A549 (cell line): Measurements from ENCODE around the gene ARHGEF28. TPM values are rescaled to one million over a fixed set of nuclear protein-coding genes. Genes with fewer than 3 reads are reported as not detected.

Source experiments
- ATAC-seq, 2 experiments: fragments of 200-7000 bp in 1 of 2; fragments of >200 bp in 1 of 2; cut with Nextera tagmentation in 1 of 2; cut with Tn5 transposase in 1 of 2; 3 replicates each; pipeline versions ENCODE4 v1.8.0 to v1.9.1; 2018 to 2020; ENCODE audit warnings: mild to moderate bottlenecking in 1 of 2, moderate library complexity in 1 of 2
- CTCF ChIA-PET: fragments of 300-600 bp; sonication (Branson Sonifier 250); formaldehyde crosslinking; extraction: SDS; loops from one replicate; lab custom pipeline; 2021; ENCODE audit warnings: antibody characterized with exemption, inconsistent platforms; lab: Yijun Ruan, JAX
- POLR2A ChIA-PET: fragments of 350-600 bp; formaldehyde crosslinking; extraction: SDS; loops from one replicate; lab custom pipeline; 2021; ENCODE audit warnings: antibody characterized with exemption, inconsistent platforms; lab: Yijun Ruan, JAX
- DNase-seq, 2 experiments: peaks; one replicate each; pipeline versions ENCODE4 v3.0.0 to v3.0.0-alpha.2; 2011 to 2016; ENCODE audit warnings: low read depth in 1 of 2, low spot score in 1 of 2
- FAIRE-seq: peaks from 2 replicates; lab custom pipeline; 2011; peaks lifted over from hg19 to GRCh38; lab: Jason Lieb, UNC
- H3K27ac ChIP-seq, 2 experiments: fragments of >200 bp; sonication (Bioruptor Twin); formaldehyde crosslinking; 3 replicates each; pipeline ENCODE4 v1.5.1; 2016 to 2017
- H3K4me1 ChIP-seq: fragments of >200 bp; sonication (Bioruptor Twin); formaldehyde crosslinking; 3 replicates; pipeline ENCODE4 v1.6.1; 2016
- H3K4me2 ChIP-seq: fragments of >200 bp; sonication (Bioruptor Twin); formaldehyde crosslinking; 3 replicates; pipeline ENCODE4 v1.6.1; 2016
- H3K4me3 ChIP-seq: fragments of >200 bp; sonication (Bioruptor Twin); formaldehyde crosslinking; 3 replicates; pipeline ENCODE4 v1.5.1; 2016
- H3K9me3 ChIP-seq: fragments of >200 bp; sonication (Bioruptor Twin); formaldehyde crosslinking; 3 replicates; pipeline ENCODE4 v1.6.1; 2016
- CEBPB ChIP-seq, 2 experiments: fragments of >200 bp in 1 of 2; sonication (Bioruptor Twin) in 1 of 2; formaldehyde crosslinking in 1 of 2; IDR thresholded peaks; 2 replicates each; pipeline ENCODE4 v1.6.1; 2012 to 2016
- EP300 ChIP-seq, 2 experiments: fragments of >200 bp; sonication (Bioruptor Twin); formaldehyde crosslinking; IDR thresholded peaks; 2 replicates in 1 of 2; 3 replicates in 1 of 2; pipeline ENCODE4 v1.6.1; 2016 to 2017
- FOXS1 ChIP-seq: fragments of 250-450 bp; sonication (Bioruptor Pico); IDR thresholded peaks from 2 replicates; pipeline ENCODE4 v1.5.0; 2020; ENCODE audit warnings: mild to moderate bottlenecking, moderate library complexity
- GATA3 ChIP-seq: IDR thresholded peaks from 2 replicates; pipeline ENCODE4 v1.6.1; 2012; ENCODE audit warnings: borderline replicate concordance
- HDAC2 ChIP-seq: fragments of 200-600 bp; sonication (generic); IDR thresholded peaks from 2 replicates; pipeline ENCODE4 v1.6.1; 2016
- JUN ChIP-seq, 2 experiments: fragments of >200 bp; sonication (Bioruptor Twin); formaldehyde crosslinking; IDR thresholded peaks; 2 replicates in 1 of 2; 3 replicates in 1 of 2; pipeline ENCODE4 v1.6.1; 2016 to 2017
- MAFK ChIP-seq: fragments of 450-650 bp; IDR thresholded peaks from 2 replicates; pipeline ENCODE4 v1.6.1; 2014; ENCODE audit not compliant: partially characterized antibody
- MYC ChIP-seq: IDR thresholded peaks from 2 replicates; pipeline ENCODE4 v1.6.1; 2012; ENCODE audit warnings: mild to moderate bottlenecking, inconsistent platforms, low read length, improper control_type of control experiment, borderline replicate concordance
- NFE2L2 ChIP-seq: fragments of 150-350 bp; conservative IDR thresholded peaks from 2 replicates; pipeline ENCODE4 v1.6.1; 2014; ENCODE audit warnings: low read length
- NPAS2 ChIP-seq: fragments of 250-450 bp; sonication (Bioruptor Pico); IDR thresholded peaks from 2 replicates; pipeline ENCODE4 v1.8.0; 2022; ENCODE audit warnings: mild to moderate bottlenecking, moderate library complexity, borderline replicate concordance
- PHF8 ChIP-seq: fragments of 200-600 bp; sonication (generic); IDR thresholded peaks from 2 replicates; pipeline ENCODE4 v1.6.1; 2016; ENCODE audit warnings: low read depth, mild to moderate bottlenecking, antibody characterized with exemption, moderate library complexity, borderline replicate concordance
- POLR2A ChIP-seq: IDR thresholded peaks from 2 replicates; pipeline ENCODE4 v1.6.1; 2012; ENCODE audit warnings: mild to moderate bottlenecking, low read length
- POLR2AphosphoS2 ChIP-seq: conservative IDR thresholded peaks from 2 replicates; pipeline ENCODE4 v1.6.1; 2012; ENCODE audit warnings: low read length, improper control_type of control experiment, inconsistent platforms
- RNF2 ChIP-seq: fragments of 200-600 bp; sonication (generic); IDR thresholded peaks from 2 replicates; pipeline ENCODE4 v1.6.1; 2016; ENCODE audit warnings: low read depth, mild to moderate bottlenecking, antibody characterized with exemption, moderate library complexity, borderline replicate concordance
- ZFP36 ChIP-seq: fragments of 450-650 bp; IDR thresholded peaks from 2 replicates; pipeline ENCODE4 v1.6.1; 2014; ENCODE audit warnings: borderline replicate concordance; ENCODE audit not compliant: partially characterized antibody
- ZNF302 ChIP-seq: fragments of 250-450 bp; sonication (Bioruptor Pico); IDR thresholded peaks from 2 replicates; pipeline ENCODE4 v1.9.0; 2021; ENCODE audit warnings: inconsistent platforms, mild to moderate bottlenecking, moderate library complexity
- WGBS: methylation state at CpG from one replicate; pipeline ENCODE4 v1.1.6; 2017; ENCODE audit errors: missing lambda C conversion rate; 5-methylcytosine and 5-hydroxymethylcytosine counted together
- polyA plus RNA-seq, 4 experiments: library from polyadenylated mRNA; depleted of rRNA in 3 of 4; stranded (reverse); fragments of >200 nt; fragmentation: RNase III in 1 of 4; extraction: RNeasy Plus Mini Kit Qiagen cat#74134 plus additional on column Dnase treatment in 1 of 4; gene quantifications; 2 replicates in 3 of 4; 3 replicates in 1 of 4; pipeline ENCODE4 v1.2.3, GENCODE V29; 2011 to 2017
- TF ChIP-seq, protein P1 (sequence below): fragments of 200-600 bp; sonication (generic); IDR thresholded peaks from 2 replicates; pipeline ENCODE4 v1.6.1; 2016; ENCODE audit warnings: antibody characterized with exemption, mild to moderate bottlenecking, moderate library complexity
- TF ChIP-seq, protein P2 (sequence below): fragments of >200 bp; sonication (Bioruptor Twin); formaldehyde crosslinking; IDR thresholded peaks from 3 replicates; pipeline ENCODE4 v1.6.1; 2016
- TF ChIP-seq, protein P3 (sequence below): IDR thresholded peaks from 2 replicates; pipeline ENCODE4 v1.6.1; 2012
- TF ChIP-seq, protein P4 (sequence below): fragments of 250-450 bp; sonication (Bioruptor Pico); IDR thresholded peaks from 2 replicates; pipeline ENCODE4 v1.5.0; 2021; ENCODE audit warnings: mild to moderate bottlenecking, moderate library complexity, borderline replicate concordance
- TF ChIP-seq, protein P5 (sequence below): IDR thresholded peaks from 2 replicates; pipeline ENCODE4 v1.6.1; 2012

ARHGEF28 gene
- polyA plus RNA-seq, 2 of the 4 experiments (the other 2 are of a cell fraction) = 17.0 to 22.3 TPM

DNA sequence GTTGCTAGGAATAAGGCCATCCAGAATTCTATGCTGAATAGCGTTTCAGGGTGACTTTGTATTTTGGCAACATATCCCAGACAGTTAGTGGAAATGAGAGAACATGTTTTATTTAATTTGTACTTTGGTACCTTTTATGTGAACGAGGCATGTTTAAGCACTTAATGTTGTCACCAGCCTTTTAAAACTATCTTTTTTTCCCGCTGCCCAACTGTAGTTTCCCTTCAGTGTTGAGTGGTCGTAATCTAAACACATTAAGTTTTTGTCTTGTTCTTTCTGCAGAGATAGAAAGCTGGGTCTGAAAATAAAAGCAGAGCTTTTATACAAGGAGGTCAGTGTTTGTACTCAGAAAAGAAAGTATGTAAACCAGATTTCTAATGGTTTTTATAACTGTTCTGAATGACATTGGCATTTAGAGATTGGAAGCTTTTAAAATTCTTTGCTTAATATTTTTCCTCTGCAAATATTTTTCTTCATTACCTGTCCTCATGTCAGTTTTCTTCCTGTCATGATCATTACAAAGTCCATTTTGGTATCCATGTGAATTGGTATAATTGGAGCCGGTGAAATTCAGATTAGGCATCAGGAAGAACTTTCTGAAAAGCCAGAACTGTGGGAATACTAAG, 100.7 kb downstream of the ARHGEF28 start:
- ChIA-PET CTCF (interaction anchor here (0.8 to 3.2 kb wide), 9 partner anchors 9 to 135 kb away, joined by 3 to 10 read pairs (median 3); no protein-coding TSS in a partner anchor), POLR2A (no interaction called here)
- 89% methylated on average over 5 of the region's 5 CpGs for WGBS
- Histone ChIP-seq H3K27ac (peak overlapping the region in 1 of 2 experiments; percentile 65; a peak in 1 of 6 replicates), H3K4me3 (no peak overlapping the region), H3K9me3 (no peaks in the 10 kb centered on the region), H3K4me2 (no peak overlapping the region), H3K4me1 (peaks cover 46% of the 10 kb centered on the region)
- FAIRE-seq = no peak
- ATAC-seq = no peak
- no peak for DNase-seq
- no peak for TF ChIP-seq POLR2AphosphoS2
- TF ChIP-seq PHF8 = no peak
- TF ChIP-seq POLR2A = no peak
- TF ChIP-seq, protein P1, sequence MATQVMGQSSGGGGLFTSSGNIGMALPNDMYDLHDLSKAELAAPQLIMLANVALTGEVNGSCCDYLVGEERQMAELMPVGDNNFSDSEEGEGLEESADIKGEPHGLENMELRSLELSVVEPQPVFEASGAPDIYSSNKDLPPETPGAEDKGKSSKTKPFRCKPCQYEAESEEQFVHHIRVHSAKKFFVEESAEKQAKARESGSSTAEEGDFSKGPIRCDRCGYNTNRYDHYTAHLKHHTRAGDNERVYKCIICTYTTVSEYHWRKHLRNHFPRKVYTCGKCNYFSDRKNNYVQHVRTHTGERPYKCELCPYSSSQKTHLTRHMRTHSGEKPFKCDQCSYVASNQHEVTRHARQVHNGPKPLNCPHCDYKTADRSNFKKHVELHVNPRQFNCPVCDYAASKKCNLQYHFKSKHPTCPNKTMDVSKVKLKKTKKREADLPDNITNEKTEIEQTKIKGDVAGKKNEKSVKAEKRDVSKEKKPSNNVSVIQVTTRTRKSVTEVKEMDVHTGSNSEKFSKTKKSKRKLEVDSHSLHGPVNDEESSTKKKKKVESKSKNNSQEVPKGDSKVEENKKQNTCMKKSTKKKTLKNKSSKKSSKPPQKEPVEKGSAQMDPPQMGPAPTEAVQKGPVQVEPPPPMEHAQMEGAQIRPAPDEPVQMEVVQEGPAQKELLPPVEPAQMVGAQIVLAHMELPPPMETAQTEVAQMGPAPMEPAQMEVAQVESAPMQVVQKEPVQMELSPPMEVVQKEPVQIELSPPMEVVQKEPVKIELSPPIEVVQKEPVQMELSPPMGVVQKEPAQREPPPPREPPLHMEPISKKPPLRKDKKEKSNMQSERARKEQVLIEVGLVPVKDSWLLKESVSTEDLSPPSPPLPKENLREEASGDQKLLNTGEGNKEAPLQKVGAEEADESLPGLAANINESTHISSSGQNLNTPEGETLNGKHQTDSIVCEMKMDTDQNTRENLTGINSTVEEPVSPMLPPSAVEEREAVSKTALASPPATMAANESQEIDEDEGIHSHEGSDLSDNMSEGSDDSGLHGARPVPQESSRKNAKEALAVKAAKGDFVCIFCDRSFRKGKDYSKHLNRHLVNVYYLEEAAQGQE = no peak
- TF ChIP-seq HDAC2 = no peak
- TF ChIP-seq FOXS1 (CRISPR knock-in tag) = no peak
- TF ChIP-seq, protein P2, sequence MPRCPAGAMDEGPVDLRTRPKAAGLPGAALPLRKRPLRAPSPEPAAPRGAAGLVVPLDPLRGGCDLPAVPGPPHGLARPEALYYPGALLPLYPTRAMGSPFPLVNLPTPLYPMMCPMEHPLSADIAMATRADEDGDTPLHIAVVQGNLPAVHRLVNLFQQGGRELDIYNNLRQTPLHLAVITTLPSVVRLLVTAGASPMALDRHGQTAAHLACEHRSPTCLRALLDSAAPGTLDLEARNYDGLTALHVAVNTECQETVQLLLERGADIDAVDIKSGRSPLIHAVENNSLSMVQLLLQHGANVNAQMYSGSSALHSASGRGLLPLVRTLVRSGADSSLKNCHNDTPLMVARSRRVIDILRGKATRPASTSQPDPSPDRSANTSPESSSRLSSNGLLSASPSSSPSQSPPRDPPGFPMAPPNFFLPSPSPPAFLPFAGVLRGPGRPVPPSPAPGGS = no peak
- TF ChIP-seq GATA3 = no peak
- TF ChIP-seq, protein P3, sequence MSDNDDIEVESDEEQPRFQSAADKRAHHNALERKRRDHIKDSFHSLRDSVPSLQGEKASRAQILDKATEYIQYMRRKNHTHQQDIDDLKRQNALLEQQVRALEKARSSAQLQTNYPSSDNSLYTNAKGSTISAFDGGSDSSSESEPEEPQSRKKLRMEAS = no peak
- no peak for TF ChIP-seq ZNF302
- TF ChIP-seq CEBPB (IDR thresholded peaks at IDR 0.05) = no peak
- TF ChIP-seq, protein P4, sequence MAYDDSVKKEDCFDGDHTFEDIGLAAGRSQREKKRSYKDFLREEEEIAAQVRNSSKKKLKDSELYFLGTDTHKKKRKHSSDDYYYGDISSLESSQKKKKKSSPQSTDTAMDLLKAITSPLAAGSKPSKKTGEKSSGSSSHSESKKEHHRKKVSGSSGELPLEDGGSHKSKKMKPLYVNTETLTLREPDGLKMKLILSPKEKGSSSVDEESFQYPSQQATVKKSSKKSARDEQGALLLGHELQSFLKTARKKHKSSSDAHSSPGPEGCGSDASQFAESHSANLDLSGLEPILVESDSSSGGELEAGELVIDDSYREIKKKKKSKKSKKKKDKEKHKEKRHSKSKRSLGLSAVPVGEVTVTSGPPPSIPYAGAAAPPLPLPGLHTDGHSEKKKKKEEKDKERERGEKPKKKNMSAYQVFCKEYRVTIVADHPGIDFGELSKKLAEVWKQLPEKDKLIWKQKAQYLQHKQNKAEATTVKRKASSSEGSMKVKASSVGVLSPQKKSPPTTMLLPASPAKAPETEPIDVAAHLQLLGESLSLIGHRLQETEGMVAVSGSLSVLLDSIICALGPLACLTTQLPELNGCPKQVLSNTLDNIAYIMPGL (CRISPR knock-in tag) = no peak

DNA sequence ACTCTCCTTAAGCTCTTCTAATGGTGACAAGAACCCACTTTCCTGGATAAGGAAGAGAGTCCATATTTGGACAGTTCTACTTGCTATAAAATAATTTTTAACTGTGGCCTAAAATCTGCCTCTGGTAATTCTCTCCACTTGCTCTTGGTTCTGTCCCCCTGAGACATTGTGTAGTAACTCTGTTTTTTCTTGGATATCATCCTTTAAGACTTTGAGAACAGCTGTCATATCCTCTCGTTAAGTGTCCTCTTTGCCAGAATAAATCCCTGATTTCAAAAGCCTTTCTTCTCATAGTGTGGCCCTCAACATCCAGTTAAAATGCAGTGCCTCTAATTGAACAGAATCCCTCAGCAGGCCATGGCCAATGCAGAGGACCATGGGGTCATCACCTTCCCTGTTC, 101.5 kb downstream of the ARHGEF28 start:
- FAIRE-seq = peak; percentile 18

More for the DNA sequence above, 101.5 kb downstream of the ARHGEF28 start:
- peak overlapping the region in 1 of 2 experiments; percentile 65; a peak in 1 of 6 replicates for H3K27ac ChIP-seq
- no peak for DNase-seq
- H3K9me3 ChIP-seq = no peaks in the 10 kb centered on the region
- CTCF ChIA-PET = interaction anchor here (0.8 to 3.2 kb wide), 5 partner anchors 24 to 136 kb away, joined by 3 to 10 read pairs (median 3); no protein-coding TSS in a partner anchor
- H3K4me3 ChIP-seq = no peak overlapping the region
- TF ChIP-seq EP300 (IDR thresholded peaks at IDR 0.05) (no peak), MYC (no peak), ZFP36 (no peak), POLR2AphosphoS2 (no peak), NPAS2 (CRISPR knock-in tag) (no peak), RNF2 (no peak), MAFK (no peak), JUN (IDR thresholded peaks at IDR 0.05) (no peak), PHF8 (no peak), NFE2L2 (no peak)
- TF ChIP-seq, protein P5, sequence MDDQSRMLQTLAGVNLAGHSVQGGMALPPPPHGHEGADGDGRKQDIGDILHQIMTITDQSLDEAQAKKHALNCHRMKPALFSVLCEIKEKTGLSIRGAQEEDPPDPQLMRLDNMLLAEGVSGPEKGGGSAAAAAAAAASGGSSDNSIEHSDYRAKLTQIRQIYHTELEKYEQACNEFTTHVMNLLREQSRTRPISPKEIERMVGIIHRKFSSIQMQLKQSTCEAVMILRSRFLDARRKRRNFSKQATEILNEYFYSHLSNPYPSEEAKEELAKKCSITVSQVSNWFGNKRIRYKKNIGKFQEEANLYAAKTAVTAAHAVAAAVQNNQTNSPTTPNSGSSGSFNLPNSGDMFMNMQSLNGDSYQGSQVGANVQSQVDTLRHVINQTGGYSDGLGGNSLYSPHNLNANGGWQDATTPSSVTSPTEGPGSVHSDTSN = no peak
- TF ChIP-seq, all 56 proteins: peak for 0
- no peak for ATAC-seq
- 90% methylated on average over 1 of the region's 1 CpG for WGBS
- peaks cover 51% of the 10 kb centered on the region for H3K4me1 ChIP-seq
- no peak overlapping the region for H3K4me2 ChIP-seq
- POLR2A ChIA-PET = no interaction called here
